ENCODE data around the gene WASHC4.

GRCh38 chr12:105204127-105204526, 96.6 kb downstream of the WASHC4 start:
- TF ChIP-seq CTCF (IDR thresholded peaks at IDR 0.05) (no peak), POLR2A (IDR thresholded peaks at IDR 0.05) (no peak)

Data from testis (tissue), 2 donors.